Measurements from ENCODE around the gene SYTL4. TPM values are rescaled to one million over a fixed set of nuclear protein-coding genes. Genes with fewer than 3 reads are reported as not detected.

The SYTL4 gene
- total and polyA plus RNA-seq, 9 donors, result 42.0 to 132 (median 68.0) TPM

- Histone ChIP-seq H3K27me3 (no peaks in the 10 kb centered on the region), H3K27ac (no peak overlapping the region), H3K36me3 (no peaks in the 10 kb centered on the region), H3K4me3 (no peak overlapping the region), H3K9me3 (no peaks in the 10 kb centered on the region), H3K4me1 (ENCODE audit: insufficient read depth) (no peaks in the 10 kb centered on the region)
- TF ChIP-seq CTCF (IDR thresholded peaks at IDR 0.05) (peak; percentile 37 to 93 (median 88)), EP300 (IDR thresholded peaks at IDR 0.05) (no peak)
- intact Hi-C loops (cut with DNase I), result loop anchor here in 2 of 4 donors (5.0 kb wide), 1 partner anchor 82 kb away; no protein-coding TSS in a partner anchor
- peak in 4 of 5 donors; percentile 50 to 78 (median 57) for DNase-seq
- 29 to 34% (median 34%) methylated on average over 5 of the region's 5 CpGs for WGBS, 3 donors
Observed at GRCh38 chrX:100685284-100685996, 46.5 kb downstream of the SYTL4 start.

- no peak for TF ChIP-seq EP300 (IDR thresholded peaks at IDR 0.05)
- no peak for TF ChIP-seq CTCF (IDR thresholded peaks at IDR 0.05)
- no peak for TF ChIP-seq POLR2A (IDR thresholded peaks at IDR 0.05)
- Histone ChIP-seq H3K9me3 (no peaks in the 10 kb centered on the region), H3K4me3 (no peak overlapping the region), H3K4me1 (ENCODE audit: insufficient read depth) (no peaks in the 10 kb centered on the region), H3K36me3 (no peaks in the 10 kb centered on the region), H3K27me3 (no peaks in the 10 kb centered on the region), H3K27ac (no peak overlapping the region)
- intact Hi-C loops (cut with DNase I), result no loop called here
- 79 to 89% (median 81%) methylated on average over 8 of the region's 8 CpGs for WGBS, 3 donors
- no peak for DNase-seq
Observed at GRCh38 chrX:100682939-100683338, 49.0 kb downstream of the SYTL4 start.

GRCh38 chrX:100681599-100681998 lies 50.3 kb downstream of the SYTL4 start:
- H3K27me3 ChIP-seq, result no peaks in the 10 kb centered on the region
- no peak for DNase-seq
- intact Hi-C loops (cut with DNase I), result no loop called here
- TF ChIP-seq CTCF (IDR thresholded peaks at IDR 0.05), result no peak
- TF ChIP-seq EP300 (IDR thresholded peaks at IDR 0.05), result no peak
- no peak for TF ChIP-seq POLR2A (IDR thresholded peaks at IDR 0.05)
- H3K36me3 ChIP-seq, result no peaks in the 10 kb centered on the region
- no peak overlapping the region for H3K4me3 ChIP-seq
- no peaks in the 10 kb centered on the region for H3K4me1 ChIP-seq (ENCODE audit: insufficient read depth)
- no peak overlapping the region for H3K27ac ChIP-seq
- H3K9me3 ChIP-seq, result no peaks in the 10 kb centered on the region
- 46 to 60% (median 51%) methylated on average over 3 of the region's 3 CpGs for WGBS, 3 donors

- no peak overlapping the region for H3K27ac ChIP-seq
- WGBS, 3 donors, result 32 to 44% (median 37%) methylated on average over 2 of the region's 2 CpGs
- no peaks in the 10 kb centered on the region for H3K4me1 ChIP-seq (ENCODE audit: insufficient read depth)
- intact Hi-C loops (cut with DNase I), result no loop called here
- H3K27me3 ChIP-seq, result no peaks in the 10 kb centered on the region
- H3K4me3 ChIP-seq, result no peak overlapping the region
- DNase-seq, result no peak
- H3K9me3 ChIP-seq, result no peaks in the 10 kb centered on the region
- no peak for TF ChIP-seq POLR2A (IDR thresholded peaks at IDR 0.05)
- H3K36me3 ChIP-seq, result no peaks in the 10 kb centered on the region
Observed at GRCh38 chrX:100680756-100681155, 51.2 kb downstream of the SYTL4 start.

GRCh38 chrX:100677611-100678181 lies 54.2 kb downstream of the SYTL4 start:
- no peak overlapping the region for H3K4me3 ChIP-seq
- TF ChIP-seq POLR2A (IDR thresholded peaks at IDR 0.05), result no peak
- TF ChIP-seq CTCF (IDR thresholded peaks at IDR 0.05), result no peak
- no peaks in the 10 kb centered on the region for H3K9me3 ChIP-seq
- no peaks in the 10 kb centered on the region for H3K27me3 ChIP-seq
- H3K36me3 ChIP-seq, result no peaks in the 10 kb centered on the region
- intact Hi-C loops (cut with DNase I), result no loop called here
- no peak overlapping the region for H3K27ac ChIP-seq
- DNase-seq, result no peak
- H3K4me1 ChIP-seq (ENCODE audit: insufficient read depth), result no peaks in the 10 kb centered on the region
- WGBS, 3 donors, result 42 to 43% (median 42%) methylated on average over 5 of the region's 5 CpGs
